GM18502 (cell line): Measurements from ENCODE around the gene ELMO3.

Experiments used
- ATAC-seq: cut with Tn5 transposase; IDR thresholded peaks from one replicate; pipeline ENCODE4 v1.9.1; 2021; ENCODE audit warnings: mild to moderate bottlenecking; ENCODE audit not compliant: unreplicated experiment, poor library complexity

The ELMO3 gene, protein sequence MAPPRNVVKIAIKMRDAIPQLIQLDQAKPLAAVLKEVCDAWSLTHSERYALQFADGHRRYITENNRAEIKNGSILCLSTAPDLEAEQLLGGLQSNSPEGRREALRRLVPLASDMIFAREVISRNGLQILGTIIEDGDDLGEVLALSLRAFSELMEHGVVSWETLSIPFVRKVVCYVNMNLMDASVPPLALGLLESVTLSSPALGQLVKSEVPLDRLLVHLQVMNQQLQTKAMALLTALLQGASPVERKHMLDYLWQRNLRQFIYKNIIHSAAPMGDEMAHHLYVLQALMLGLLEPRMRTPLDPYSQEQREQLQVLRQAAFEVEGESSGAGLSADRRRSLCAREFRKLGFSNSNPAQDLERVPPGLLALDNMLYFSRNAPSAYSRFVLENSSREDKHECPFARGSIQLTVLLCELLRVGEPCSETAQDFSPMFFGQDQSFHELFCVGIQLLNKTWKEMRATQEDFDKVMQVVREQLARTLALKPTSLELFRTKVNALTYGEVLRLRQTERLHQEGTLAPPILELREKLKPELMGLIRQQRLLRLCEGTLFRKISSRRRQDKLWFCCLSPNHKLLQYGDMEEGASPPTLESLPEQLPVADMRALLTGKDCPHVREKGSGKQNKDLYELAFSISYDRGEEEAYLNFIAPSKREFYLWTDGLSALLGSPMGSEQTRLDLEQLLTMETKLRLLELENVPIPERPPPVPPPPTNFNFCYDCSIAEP

GRCh38 chr16:67199011-67199807 lies at the start of gene ELMO3:
Gene ELMO3 (plus strand): TSS chr16:67199131. CDS start chr16:67199327, 196 bp downstream.
- no peak for ATAC-seq

- no peak for ATAC-seq
Observed at GRCh38 chr16:67149276-67150046, 49.5 kb upstream of the ELMO3 start.

DNA sequence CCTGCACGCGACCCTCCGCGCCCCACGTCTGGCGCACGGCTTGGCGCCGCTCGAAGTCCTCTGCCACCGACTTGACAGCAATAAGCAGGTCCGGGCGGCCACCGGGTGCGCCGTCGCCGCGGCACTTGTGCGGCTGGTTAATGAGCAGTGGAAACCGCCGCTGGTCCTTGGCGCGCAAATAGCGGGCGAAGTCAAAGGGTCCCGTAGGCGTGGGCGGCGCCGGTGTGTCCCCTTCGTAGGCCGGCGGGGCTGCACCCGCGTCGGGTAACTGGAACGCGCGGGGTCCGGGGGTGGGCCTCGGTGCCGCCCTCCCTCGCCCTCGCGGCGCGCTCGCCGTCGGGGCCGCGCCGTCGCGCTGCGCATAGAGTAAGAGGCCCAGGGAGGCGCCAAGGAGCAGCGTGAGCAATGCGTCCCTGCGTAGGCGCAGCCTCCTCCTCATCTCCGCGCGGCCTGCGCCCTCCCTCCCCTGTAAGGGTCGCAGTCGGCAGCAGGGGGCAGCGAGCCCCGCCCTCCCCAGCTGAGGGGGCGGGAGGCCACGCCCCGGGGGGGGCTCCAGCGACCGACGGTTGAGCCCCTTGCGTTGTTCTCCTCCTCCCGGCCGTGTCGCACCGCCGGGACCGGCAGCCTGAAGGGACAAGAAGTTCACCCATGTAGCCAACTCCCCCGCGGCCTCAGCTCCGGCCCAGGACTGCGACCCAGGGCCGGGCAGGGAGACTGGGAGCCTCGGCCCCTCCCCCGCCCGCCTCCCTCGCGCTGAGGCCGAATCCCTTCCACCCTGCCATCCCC lies 48.7 kb upstream of the ELMO3 start:
- ATAC-seq: peak; percentile 56

DNA sequence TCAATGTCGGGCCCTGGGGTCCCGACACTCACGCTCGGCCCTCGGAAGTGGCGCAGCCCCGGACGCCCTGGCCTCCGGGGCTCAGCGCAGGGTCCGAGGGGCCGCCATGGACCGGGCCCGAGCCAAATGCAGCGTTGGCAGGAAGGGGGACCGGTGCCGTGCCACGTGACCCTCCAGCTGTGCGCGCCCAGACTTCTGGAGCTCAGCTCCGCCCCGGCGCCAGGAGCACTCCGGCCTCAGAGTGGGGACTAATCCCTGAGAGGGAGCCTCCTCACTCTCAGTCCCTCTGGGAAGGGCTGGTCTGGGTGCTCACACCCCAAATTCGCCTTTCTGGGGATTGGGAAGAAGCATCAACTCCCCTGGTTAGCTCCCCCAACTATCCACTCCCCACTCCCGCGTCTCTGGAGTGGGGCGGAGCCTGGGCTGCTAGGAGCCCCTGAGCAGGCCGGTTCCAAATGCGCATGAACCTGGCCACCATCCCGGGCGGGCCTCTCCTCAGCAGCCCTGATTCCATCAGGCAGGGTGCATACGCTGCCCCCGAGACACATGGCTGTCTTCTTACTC lies 48.0 kb upstream of the ELMO3 start, which contains the start of gene B3GNT9:
TSS of gene B3GNT9 (minus strand) at position 166 of the 564 bp plus-strand sequence. CDS start 513 bp downstream, outside the sequence.
- peak; percentile 66 for ATAC-seq

DNA sequence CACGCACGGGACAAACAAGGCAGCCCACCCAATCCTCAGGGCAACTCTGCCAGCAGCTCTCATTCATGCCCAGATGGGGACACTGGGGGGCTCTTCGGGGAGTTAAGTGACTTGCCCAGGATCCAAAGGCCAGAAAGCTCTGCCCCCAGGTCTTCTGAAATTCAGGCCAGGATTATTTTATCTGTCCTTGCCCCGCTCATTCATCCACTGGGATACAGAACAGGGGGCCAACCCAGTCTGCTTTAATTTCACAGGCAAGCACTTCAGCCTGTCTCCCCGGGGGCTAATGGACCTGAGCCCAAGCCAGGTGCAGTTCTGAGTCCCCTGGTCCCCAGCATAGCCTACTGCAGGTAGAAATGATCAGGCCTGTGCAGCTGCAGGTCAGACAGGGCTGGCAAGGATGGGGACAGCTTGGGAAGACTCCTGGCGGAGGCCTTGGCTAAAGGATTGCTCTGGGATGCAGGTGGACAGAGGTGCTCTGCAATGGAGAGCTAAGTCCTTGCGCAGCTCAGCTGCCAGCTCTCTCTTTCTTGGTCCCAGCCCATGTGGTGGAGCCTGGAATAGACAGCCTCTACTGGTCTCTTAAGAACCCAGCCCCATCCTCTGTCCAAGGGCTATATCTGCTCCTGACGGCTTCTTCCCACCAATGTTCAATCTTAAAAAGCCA lies 47.4 kb upstream of the ELMO3 start:
- no peak for ATAC-seq

DNA sequence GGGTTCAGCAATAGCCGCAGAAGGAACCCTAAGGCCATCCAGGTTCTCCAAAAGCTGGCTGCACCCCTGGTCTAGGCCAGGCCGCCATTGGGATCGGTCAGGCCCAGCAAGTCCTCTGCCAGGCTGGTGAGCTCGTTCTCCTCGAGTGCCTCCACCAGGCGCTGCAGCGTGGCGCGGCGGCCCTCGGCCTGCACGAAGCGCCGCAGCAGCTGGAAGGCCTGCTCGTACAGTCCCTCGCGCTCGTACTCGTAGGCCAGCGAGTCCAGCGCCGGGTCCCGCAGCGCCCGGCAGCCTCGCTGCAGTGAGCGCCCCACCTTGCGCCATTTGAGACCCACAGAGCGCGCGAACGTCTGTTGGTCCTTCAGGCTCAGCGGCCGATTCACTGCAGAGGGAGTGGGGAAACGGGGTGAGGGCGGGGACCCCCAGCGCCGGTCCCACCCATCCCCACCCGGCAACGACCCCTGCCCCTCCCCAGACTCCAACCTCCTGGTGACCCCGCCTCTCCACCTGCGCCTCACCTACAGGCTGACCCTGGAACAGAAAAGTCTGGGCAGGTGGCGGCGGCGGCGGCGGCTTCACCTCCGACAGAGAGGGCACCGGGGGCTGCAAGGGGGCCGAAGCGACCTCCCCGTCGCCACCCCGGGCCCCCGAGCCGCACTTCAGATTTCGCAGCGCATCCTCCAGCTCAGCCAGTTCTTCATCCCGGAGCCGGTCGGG lies 44.2 kb upstream of the ELMO3 start:
- ATAC-seq: no peak

GRCh38 chr16:67155295-67156142 lies 43.4 kb upstream of the ELMO3 start:
- ATAC-seq: no peak

DNA sequence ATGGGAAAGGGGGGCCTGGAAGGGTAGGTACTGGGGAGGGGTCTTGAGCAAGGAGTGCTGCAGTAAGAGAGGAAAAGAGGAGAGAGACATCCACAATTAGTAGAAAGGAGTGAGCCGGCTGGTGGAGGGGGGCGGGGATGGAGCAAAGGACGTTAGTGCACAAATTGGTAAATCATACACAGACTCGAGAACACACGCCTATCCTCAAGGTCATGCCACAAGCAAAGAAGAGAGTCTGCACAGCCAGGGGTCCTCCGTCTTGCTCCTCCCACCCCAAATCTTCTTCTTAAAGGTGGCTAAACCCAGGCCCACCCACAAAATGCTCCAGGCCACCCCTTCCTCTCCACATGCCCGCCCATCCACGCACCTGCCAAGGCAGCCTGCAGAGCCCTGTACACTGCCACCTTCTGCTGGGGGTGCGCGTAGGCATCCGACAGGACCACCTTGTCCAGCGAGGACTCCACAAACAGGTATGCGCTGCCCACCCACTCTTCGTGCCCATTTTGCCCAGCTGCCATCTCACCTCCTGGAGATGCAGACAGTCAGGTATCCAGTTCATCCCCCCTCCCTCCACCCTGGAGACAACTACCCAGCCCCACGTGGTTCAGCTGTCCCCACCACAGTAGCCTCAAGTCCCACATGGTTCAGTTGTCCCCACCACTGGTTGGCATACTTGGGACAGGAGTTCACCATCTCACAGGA lies 42.6 kb upstream of the ELMO3 start:
- no peak for ATAC-seq

GRCh38 chr16:67157106-67157748 lies 41.7 kb upstream of the ELMO3 start:
- ATAC-seq: no peak

GRCh38 chr16:67157892-67158635 lies 40.9 kb upstream of the ELMO3 start:
- no peak for ATAC-seq

DNA sequence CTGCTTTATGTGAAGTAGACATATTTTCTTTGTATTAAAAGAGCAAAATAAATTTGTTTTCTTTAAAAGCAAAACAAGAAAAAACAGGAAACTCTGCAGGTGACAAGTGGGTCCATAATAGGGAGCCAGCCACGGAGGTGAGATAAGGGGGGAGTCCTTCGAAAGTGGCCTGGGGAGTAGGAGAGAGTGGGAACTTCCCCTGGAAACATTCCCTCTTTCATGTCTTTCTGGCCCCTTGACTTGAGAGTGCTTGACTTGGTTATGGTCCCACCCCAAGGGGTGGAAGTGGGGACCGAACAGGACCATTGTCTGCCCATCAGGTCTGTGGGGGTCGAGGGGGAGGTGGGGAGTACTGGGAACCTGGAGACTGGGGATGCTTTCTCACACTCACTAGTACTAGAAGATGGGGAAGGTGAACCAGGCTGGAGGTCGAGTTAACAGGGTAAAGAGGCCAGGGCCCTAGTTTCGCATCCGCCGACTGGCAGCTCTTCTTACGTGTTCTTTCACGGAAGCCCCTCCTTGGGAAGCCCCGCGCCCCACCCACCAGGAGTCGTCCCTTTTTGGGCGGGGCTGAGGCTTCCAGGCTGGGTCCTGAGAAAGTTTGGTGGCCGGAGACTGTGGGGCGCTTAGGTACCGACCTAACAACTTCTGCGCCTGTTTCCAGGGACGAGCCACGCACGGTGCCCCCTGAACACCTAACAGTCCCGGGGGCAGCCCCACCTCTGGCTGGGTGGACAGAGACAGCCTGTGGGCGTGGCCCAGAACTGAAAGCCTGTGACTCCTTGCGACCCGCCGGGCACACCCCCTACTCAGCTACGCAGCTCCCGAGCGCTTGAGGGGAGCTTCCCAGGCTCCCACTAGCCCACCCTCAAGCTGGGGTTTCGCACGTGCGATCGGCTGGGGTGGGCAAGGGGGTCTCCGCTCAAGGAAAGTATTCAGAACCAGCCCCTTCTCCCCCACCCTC lies 40.0 kb upstream of the ELMO3 start:
- peak; percentile 41 for ATAC-seq

DNA sequence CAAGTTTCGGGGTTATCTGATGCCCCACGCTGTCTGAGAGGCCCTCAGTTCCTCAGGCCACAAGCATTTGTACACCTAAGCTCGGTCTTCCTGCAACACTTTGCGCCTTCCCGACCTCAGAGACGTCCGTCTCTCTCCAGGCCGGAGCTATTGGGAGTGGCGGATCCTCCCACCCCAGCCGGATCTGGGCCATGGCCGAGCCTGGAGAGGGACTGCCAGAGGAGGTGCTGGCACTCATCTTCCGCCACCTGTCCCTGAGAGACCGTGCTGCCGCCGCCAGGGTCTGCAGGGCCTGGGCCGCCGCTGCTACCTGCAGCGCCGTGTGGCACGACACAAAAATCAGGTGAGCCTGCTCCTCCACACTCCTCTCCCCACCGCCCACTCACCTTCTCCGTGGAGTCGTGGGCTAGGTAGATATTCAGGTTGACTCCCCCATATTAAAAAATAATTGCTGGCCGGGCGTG lies 37.3 kb upstream of the ELMO3 start:
- ATAC-seq: no peak

DNA sequence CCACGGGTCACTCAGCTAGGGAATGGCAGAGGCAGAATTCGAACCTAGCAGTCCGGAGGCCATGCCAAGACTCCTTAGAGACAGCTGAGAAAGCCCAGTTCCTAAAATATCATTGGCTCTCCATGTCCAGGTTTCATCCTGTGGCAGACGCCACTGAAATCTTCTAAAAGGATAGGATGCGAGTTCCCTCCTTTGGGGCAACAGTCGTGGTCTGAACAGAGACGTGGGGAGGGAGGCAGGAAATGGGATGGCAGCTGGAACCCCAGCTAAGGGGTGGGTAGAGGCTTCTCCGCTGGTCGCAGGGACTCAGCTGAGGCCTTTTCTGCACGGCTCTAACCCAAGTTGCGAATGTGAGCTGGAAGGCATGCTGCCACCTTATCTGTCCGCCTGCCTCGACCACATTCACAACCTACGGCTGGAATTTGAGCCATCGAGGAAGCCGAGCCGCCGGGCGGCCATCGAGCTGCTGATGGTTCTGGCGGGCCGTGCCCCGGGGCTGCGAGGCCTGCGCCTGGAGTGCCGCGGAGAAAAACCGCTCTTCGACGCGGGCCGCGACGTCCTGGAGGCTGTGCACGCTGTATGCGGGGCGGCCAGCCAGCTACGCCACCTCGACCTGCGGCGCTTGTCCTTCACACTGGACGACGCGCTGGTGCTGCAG lies 36.3 kb upstream of the ELMO3 start:
- ATAC-seq: no peak
